GM23248 (cell line): ENCODE measurements around the gene FAM234A.

ENCODE experiments used
- EZH2 ChIP-seq: fragments of 200-600 bp; sonication (generic); IDR thresholded peaks from 2 replicates; pipeline ENCODE4 v1.6.1; 2018; ENCODE audit warnings: antibody characterized with exemption, mild to moderate bottlenecking; ENCODE audit not compliant: insufficient read depth, poor library complexity, severe bottlenecking
- EZH2phosphoT487 ChIP-seq: fragments of 200-600 bp; sonication (generic); IDR thresholded peaks from 2 replicates; pipeline ENCODE4 v1.6.1; 2018; ENCODE audit warnings: antibody characterized with exemption, moderate library complexity, mild to moderate bottlenecking, low read depth; ENCODE audit not compliant: insufficient read depth

GRCh38 chr16:281660-282255, 47.1 kb downstream of the FAM234A start:
- no peak for TF ChIP-seq EZH2
- TF ChIP-seq EZH2phosphoT487: no peak
